Natural killer cell (primary cell): ENCODE results near the gene TMEM200B. TPM values are rescaled to one million over a fixed set of nuclear protein-coding genes. Genes with fewer than 3 reads are reported as not detected.
"Not testable (repeated sequence)": the region's sequence is repeated elsewhere in the genome, so short reads cannot be mapped to it uniquely, and the experiment has no call there.

Experiments
- ATAC-seq, 3 donors: fragments of 150-1000 bp in 2 of 3; fragments of 200-7000 bp in 1 of 3; cut with Tn5 transposase; 1 replicate in 1 of 3; 2 replicates in 2 of 3; pipeline ENCODE4 v1.10.0; 2021; ENCODE audit warnings: mild to moderate bottlenecking in 2 of 3, moderate library complexity in 2 of 3
- DNase-seq, 2 donors: peaks; one replicate each; pipeline versions ENCODE4 v3.0.0 to v3.0.0-alpha.2; 2013 to 2021; ENCODE audit warnings: mixed read lengths in 1 of 2
- H3K27ac ChIP-seq: one replicate; pipeline ENCODE4 v1.5.1; 2013; ENCODE audit warnings: mild to moderate bottlenecking, low read length
- H3K27me3 ChIP-seq: one replicate; pipeline ENCODE4 v1.6.1; 2013; ENCODE audit warnings: low read length; ENCODE audit not compliant: control insufficient read depth, insufficient read depth
- H3K36me3 ChIP-seq: one replicate; pipeline ENCODE4 v1.6.1; 2013; ENCODE audit warnings: low read length; ENCODE audit not compliant: control insufficient read depth, insufficient read depth
- H3K4me1 ChIP-seq: one replicate; pipeline ENCODE4 v1.6.1; 2013; ENCODE audit warnings: low read length; ENCODE audit not compliant: control insufficient read depth, insufficient read depth
- H3K4me3 ChIP-seq: one replicate; pipeline ENCODE4 v1.5.1; 2013; ENCODE audit warnings: low read length
- H3K9me3 ChIP-seq: one replicate; pipeline ENCODE4 v1.6.1; 2013; ENCODE audit warnings: low read length; ENCODE audit not compliant: control insufficient read depth, insufficient read depth
- H3K27ac Mint-ChIP-seq, 2 donors: one replicate each; pipeline ENCODE4 v1.8.0; 2022; ENCODE audit warnings: mild to moderate bottlenecking in 2 of 2, mixed read lengths in 2 of 2, moderate library complexity in 1 of 2
- H3K27me3 Mint-ChIP-seq, 2 donors: one replicate each; pipeline ENCODE4 v1.8.0; 2022; ENCODE audit warnings: low read depth in 2 of 2, mixed read lengths in 2 of 2
- H3K36me3 Mint-ChIP-seq: one replicate; pipeline ENCODE4 v1.8.0; 2022; ENCODE audit warnings: mixed read lengths
- H3K4me1 Mint-ChIP-seq, 2 donors: one replicate each; pipeline ENCODE4 v1.8.0; 2022; ENCODE audit warnings: mixed read lengths in 2 of 2
- H3K4me3 Mint-ChIP-seq: one replicate; pipeline ENCODE4 v1.8.0; 2022; ENCODE audit warnings: mild to moderate bottlenecking, moderate library complexity, mixed read lengths
- H3K9me3 Mint-ChIP-seq, 2 donors: one replicate each; pipeline ENCODE4 v1.8.0; 2022; ENCODE audit warnings: mixed read lengths in 2 of 2
- CTCF ChIP-seq: fragments of 200-600 bp; IDR thresholded peaks from one replicate; pipeline ENCODE4 v1.8.0; 2022; ENCODE audit warnings: antibody characterized with exemption
- WGBS: methylation state at CpG from one replicate; pipeline ENCODE4 v1.1.7; 2013; ENCODE audit warnings: missing lambda C conversion rate; ENCODE audit not compliant: insufficient coverage; 5-methylcytosine and 5-hydroxymethylcytosine counted together
- intact Hi-C: fragments of 100-400 bp; cut with micrococcal nuclease; formaldehyde crosslinking; loops from one replicate; pipeline ENCODE4 v1.14.2; 2022
- total RNA-seq, 4 donors: library from RNA; stranded (reverse); fragments of 120-200 nt in 1 of 4; gene quantifications; one replicate each; pipeline versions ENCODE4 v1.2.3 to v1.2.4, GENCODE V29; 2013 to 2022

TMEM200B gene
- total RNA-seq, 3 donors from 2014 or later (not counting 1 experiment from before 2014, with no cell fraction given) = not detected

GRCh38 chr1:29156543-29157268, 33.0 kb upstream of the TMEM200B start:
- ATAC-seq (no peak), DNase-seq (no peak)
- TF ChIP-seq CTCF = no peak
- H3K27me3 ChIP-seq = no peaks in the 10 kb centered on the region
- Mint-ChIP-seq H3K9me3 (no peaks in the 10 kb centered on the region), H3K27ac (peak overlapping the region in 1 of 2 donors; percentile 15), H3K4me1 (peaks cover 13 to 27% of the 10 kb centered on the region in 2 donors), H3K27me3 (no peaks in the 10 kb centered on the region), H3K36me3 (peaks cover 6% of the 10 kb centered on the region), H3K4me3 (no peak overlapping the region)
- no peaks in the 10 kb centered on the region for H3K9me3 ChIP-seq
- peaks cover 80% of the 10 kb centered on the region for H3K36me3 ChIP-seq
- no peak overlapping the region for H3K4me3 ChIP-seq
- intact Hi-C loops = no loop called here
- H3K4me1 ChIP-seq = peaks cover 3% of the 10 kb centered on the region
- H3K27ac ChIP-seq = no peak overlapping the region
- WGBS = 94% methylated on average over 10 of the region's 10 CpGs

GRCh38 chr1:29152046-29152805, 28.5 kb upstream of the TMEM200B start:
- Histone ChIP-seq H3K27me3 (no peaks in the 10 kb centered on the region), H3K27ac (no peak overlapping the region), H3K4me1 (no peaks in the 10 kb centered on the region), H3K36me3 (peaks cover 87% of the 10 kb centered on the region), H3K9me3 (no peaks in the 10 kb centered on the region), H3K4me3 (no peak overlapping the region)
- intact Hi-C loops = no loop called here
- no peak for ATAC-seq
- H3K27ac Mint-ChIP-seq = peak overlapping the region in 1 of 2 donors; percentile 63
- DNase-seq = no peak
- no peaks in the 10 kb centered on the region for H3K9me3 Mint-ChIP-seq
- peaks cover 0 to 20% of the 10 kb centered on the region in 2 donors for H3K4me1 Mint-ChIP-seq
- no peak overlapping the region for H3K4me3 Mint-ChIP-seq
- WGBS = 97% methylated on average over 7 of the region's 8 CpGs
- H3K36me3 Mint-ChIP-seq = peaks cover 33% of the 10 kb centered on the region
- H3K27me3 Mint-ChIP-seq = no peaks in the 10 kb centered on the region
- TF ChIP-seq CTCF = no peak

- WGBS = 98% methylated on average over 7 of the region's 9 CpGs
These were observed 26.6 kb upstream of the TMEM200B start for GRCh38 chr1:29150346-29150745.

More at GRCh38 chr1:29150346-29150745, 26.6 kb upstream of the TMEM200B start:
- H3K4me3 ChIP-seq, DNase-seq, ATAC-seq, H3K27ac ChIP-seq, intact Hi-C loops, H3K9me3 Mint-ChIP-seq, H3K27me3 ChIP-seq, H3K27me3 Mint-ChIP-seq, H3K4me1 ChIP-seq, H3K4me3 Mint-ChIP-seq, H3K9me3 ChIP-seq: not testable (repeated sequence)
- H3K4me1 Mint-ChIP-seq = peaks cover 4 to 18% of the 10 kb centered on the region in 2 donors
- peak overlapping the region in 1 of 2 donors; percentile 35 for H3K27ac Mint-ChIP-seq
- peaks cover 83% of the 10 kb centered on the region for H3K36me3 ChIP-seq
- H3K36me3 Mint-ChIP-seq = peaks cover 33% of the 10 kb centered on the region
